OCI-LY3 (cell line): ENCODE results near the gene DNMT3B.

Experiments
- H2AFZ ChIP-seq: fragments of 200-600, 300-600 bp; shearing (Covaris generic); 2 replicates; pipeline ENCODE4 v1.6.0; 2014; ENCODE audit warnings: antibody characterized with exemption, low read depth, low read length
- H3K27ac ChIP-seq: fragments of 200-600, 300-600 bp; sonication (generic); 2 replicates; pipeline ENCODE4 v1.5.1; 2014; ENCODE audit warnings: mild to moderate bottlenecking, low read length, moderate library complexity, mixed read lengths
- H3K27me3 ChIP-seq: fragments of 200-600, 300-600 bp; sonication (generic); 2 replicates; pipeline ENCODE4 v1.6.1; 2014; ENCODE audit warnings: low read depth, low read length, mixed read lengths
- H3K36me3 ChIP-seq: fragments of 200-600, 300-600 bp; sonication (generic); replicated peaks from 2 replicates; pipeline ENCODE3; 2014; ENCODE audit warnings: low read depth, low read length, mixed read lengths
- H3K4me1 ChIP-seq: fragments of 300-600, 200-600 bp; sonication (generic); 2 replicates; pipeline ENCODE4 v1.6.1; 2014; ENCODE audit warnings: low read length, mixed read lengths
- H3K4me2 ChIP-seq: fragments of 200-600, 300-600 bp; sonication (generic); 2 replicates; pipeline ENCODE4 v1.6.1; 2014; ENCODE audit warnings: low read length, mixed read lengths
- H3K4me3 ChIP-seq: fragments of 300-600, 200-600 bp; sonication (generic); 2 replicates; pipeline ENCODE4 v1.5.1; 2014; ENCODE audit warnings: antibody characterized with exemption, mild to moderate bottlenecking, low read length, moderate library complexity
- H3K79me2 ChIP-seq: fragments of 300-600, 200-600 bp; shearing (Covaris generic); 2 replicates; pipeline ENCODE4 v1.6.1; 2014; ENCODE audit warnings: mild to moderate bottlenecking, low read length, mixed read lengths
- H3K9ac ChIP-seq: fragments of 300-600, 200-600 bp; shearing (Covaris generic); 2 replicates; pipeline ENCODE4 v1.6.0; 2014; ENCODE audit warnings: mild to moderate bottlenecking, low read length, moderate library complexity
- H3K9me3 ChIP-seq: fragments of 200-600, 300-600 bp; shearing (Covaris generic); 2 replicates; pipeline ENCODE4 v1.6.1; 2014; ENCODE audit warnings: low read length, mixed read lengths; ENCODE audit not compliant: insufficient read depth
- H4K20me1 ChIP-seq: fragments of 200-600, 300-600 bp; sonication (generic); 2 replicates; pipeline ENCODE4 v1.6.1; 2016; ENCODE audit warnings: low read length, mixed read lengths; ENCODE audit not compliant: insufficient read depth
- EZH2phosphoT487 ChIP-seq: fragments of 200-600 bp; shearing (Covaris generic); IDR thresholded peaks from 2 replicates; pipeline ENCODE4 v1.6.1; 2018; ENCODE audit warnings: antibody characterized with exemption, mixed run types, low read depth
- TF ChIP-seq, protein P1 (sequence below): fragments of 200-600, 300-600 bp; sonication (generic); IDR thresholded peaks from 2 replicates; pipeline ENCODE4 v1.5.1; 2014; ENCODE audit warnings: antibody characterized with exemption, low read length, low read depth

The DNMT3B gene

DNA sequence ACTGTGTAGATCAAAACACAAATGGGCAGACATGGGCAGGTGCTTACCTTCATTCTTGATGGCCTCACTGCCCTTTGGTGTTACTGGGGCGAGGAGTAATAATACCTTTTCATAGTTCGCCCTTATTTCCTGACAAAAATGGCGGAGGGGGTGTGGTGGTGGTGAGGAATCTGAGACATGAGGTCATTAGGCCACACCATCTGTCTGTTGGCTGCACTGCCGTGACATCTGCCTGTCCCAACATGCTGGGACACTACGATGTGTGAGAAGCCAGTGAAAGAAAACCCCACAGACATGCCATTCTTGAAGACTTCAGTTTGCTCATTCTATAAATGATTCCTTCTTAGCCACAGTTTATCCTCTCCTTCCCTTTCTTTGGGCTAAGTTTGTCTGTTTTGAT is 44.2 kb downstream of the DNMT3B start:
- H4K20me1 ChIP-seq, result no peaks in the 10 kb centered on the region
- TF ChIP-seq, protein P1, sequence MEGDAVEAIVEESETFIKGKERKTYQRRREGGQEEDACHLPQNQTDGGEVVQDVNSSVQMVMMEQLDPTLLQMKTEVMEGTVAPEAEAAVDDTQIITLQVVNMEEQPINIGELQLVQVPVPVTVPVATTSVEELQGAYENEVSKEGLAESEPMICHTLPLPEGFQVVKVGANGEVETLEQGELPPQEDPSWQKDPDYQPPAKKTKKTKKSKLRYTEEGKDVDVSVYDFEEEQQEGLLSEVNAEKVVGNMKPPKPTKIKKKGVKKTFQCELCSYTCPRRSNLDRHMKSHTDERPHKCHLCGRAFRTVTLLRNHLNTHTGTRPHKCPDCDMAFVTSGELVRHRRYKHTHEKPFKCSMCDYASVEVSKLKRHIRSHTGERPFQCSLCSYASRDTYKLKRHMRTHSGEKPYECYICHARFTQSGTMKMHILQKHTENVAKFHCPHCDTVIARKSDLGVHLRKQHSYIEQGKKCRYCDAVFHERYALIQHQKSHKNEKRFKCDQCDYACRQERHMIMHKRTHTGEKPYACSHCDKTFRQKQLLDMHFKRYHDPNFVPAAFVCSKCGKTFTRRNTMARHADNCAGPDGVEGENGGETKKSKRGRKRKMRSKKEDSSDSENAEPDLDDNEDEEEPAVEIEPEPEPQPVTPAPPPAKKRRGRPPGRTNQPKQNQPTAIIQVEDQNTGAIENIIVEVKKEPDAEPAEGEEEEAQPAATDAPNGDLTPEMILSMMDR, result no peak
- no peak for TF ChIP-seq EZH2phosphoT487
- H3K9me3 ChIP-seq, result no peaks in the 10 kb centered on the region
- H3K4me3 ChIP-seq, result no peak overlapping the region
- H3K4me1 ChIP-seq, result no peaks in the 10 kb centered on the region
- no peak overlapping the region for H3K9ac ChIP-seq
- no peaks in the 10 kb centered on the region for H3K27me3 ChIP-seq
- no peaks in the 10 kb centered on the region for H3K36me3 ChIP-seq
- no peak overlapping the region for H3K27ac ChIP-seq
- H3K4me2 ChIP-seq, result no peak overlapping the region
- H3K79me2 ChIP-seq, result no peaks in the 10 kb centered on the region
- H2AFZ ChIP-seq, result no peak overlapping the region

DNA sequence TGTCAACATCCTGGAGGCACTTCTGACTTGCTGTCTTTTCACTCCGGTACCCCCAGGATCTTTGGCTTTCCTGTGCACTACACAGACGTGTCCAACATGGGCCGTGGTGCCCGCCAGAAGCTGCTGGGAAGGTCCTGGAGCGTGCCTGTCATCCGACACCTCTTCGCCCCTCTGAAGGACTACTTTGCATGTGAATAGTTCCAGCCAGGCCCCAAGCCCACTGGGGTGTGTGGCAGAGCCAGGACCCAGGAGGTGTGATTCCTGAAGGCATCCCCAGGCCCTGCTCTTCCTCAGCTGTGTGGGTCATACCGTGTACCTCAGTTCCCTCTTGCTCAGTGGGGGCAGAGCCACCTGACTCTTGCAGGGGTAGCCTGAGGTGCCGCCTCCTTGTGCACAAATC is 45.5 kb downstream of the DNMT3B start:
- Histone ChIP-seq H4K20me1 (no peaks in the 10 kb centered on the region), H3K9me3 (no peaks in the 10 kb centered on the region), H3K4me3 (no peak overlapping the region), H3K4me1 (no peaks in the 10 kb centered on the region), H3K79me2 (no peaks in the 10 kb centered on the region), H3K27ac (no peak overlapping the region), H3K4me2 (no peak overlapping the region), H3K9ac (no peak overlapping the region), H3K36me3 (no peaks in the 10 kb centered on the region), H2AFZ (no peak overlapping the region), H3K27me3 (no peaks in the 10 kb centered on the region)
- TF ChIP-seq, protein P1, result no peak
- no peak for TF ChIP-seq EZH2phosphoT487

DNA sequence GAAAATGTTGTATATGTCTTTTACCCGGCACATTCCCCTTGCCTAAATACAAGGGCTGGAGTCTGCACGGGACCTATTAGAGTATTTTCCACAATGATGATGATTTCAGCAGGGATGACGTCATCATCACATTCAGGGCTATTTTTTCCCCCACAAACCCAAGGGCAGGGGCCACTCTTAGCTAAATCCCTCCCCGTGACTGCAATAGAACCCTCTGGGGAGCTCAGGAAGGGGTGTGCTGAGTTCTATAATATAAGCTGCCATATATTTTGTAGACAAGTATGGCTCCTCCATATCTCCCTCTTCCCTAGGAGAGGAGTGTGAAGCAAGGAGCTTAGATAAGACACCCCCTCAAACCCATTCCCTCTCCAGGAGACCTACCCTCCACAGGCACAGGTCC is 46.3 kb downstream of the DNMT3B start:
- Histone ChIP-seq H4K20me1 (no peaks in the 10 kb centered on the region), H3K79me2 (no peaks in the 10 kb centered on the region), H2AFZ (no peak overlapping the region), H3K9ac (no peak overlapping the region), H3K4me2 (no peak overlapping the region), H3K27me3 (no peaks in the 10 kb centered on the region), H3K4me3 (no peak overlapping the region), H3K4me1 (no peaks in the 10 kb centered on the region), H3K36me3 (no peaks in the 10 kb centered on the region), H3K9me3 (no peaks in the 10 kb centered on the region), H3K27ac (no peak overlapping the region)
- TF ChIP-seq, protein P1, result no peak
- TF ChIP-seq EZH2phosphoT487, result no peak

DNA sequence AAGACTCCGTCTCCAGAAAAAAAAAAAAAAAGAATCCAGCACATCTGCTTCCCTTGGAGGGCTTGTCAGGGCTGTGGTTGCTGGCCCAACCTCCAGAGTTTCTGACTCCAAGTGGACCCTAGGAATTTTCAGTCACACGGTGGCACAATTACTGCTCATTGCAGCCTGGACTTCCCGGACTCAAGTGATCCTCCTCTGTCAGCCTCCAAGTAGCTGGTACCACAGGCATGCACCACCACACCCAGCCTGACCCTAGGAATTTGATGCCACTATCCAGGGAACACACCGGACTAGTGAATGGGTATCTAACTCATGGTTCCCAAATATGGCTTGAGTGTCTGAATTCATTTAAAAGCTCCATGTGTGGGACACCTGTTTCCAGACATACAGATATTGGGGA is 47.7 kb downstream of the DNMT3B start:
- Histone ChIP-seq H4K20me1 (no peaks in the 10 kb centered on the region), H3K79me2 (no peaks in the 10 kb centered on the region), H3K4me3 (no peak overlapping the region), H2AFZ (no peak overlapping the region), H3K27ac (no peak overlapping the region), H3K9me3 (no peaks in the 10 kb centered on the region), H3K27me3 (no peaks in the 10 kb centered on the region), H3K36me3 (no peaks in the 10 kb centered on the region), H3K4me1 (no peaks in the 10 kb centered on the region), H3K9ac (no peak overlapping the region), H3K4me2 (no peak overlapping the region)
- TF ChIP-seq EZH2phosphoT487, result no peak
- TF ChIP-seq, protein P1, result no peak
